ENCODE results near the gene ZNF416.

ZNF416 gene

DNA sequence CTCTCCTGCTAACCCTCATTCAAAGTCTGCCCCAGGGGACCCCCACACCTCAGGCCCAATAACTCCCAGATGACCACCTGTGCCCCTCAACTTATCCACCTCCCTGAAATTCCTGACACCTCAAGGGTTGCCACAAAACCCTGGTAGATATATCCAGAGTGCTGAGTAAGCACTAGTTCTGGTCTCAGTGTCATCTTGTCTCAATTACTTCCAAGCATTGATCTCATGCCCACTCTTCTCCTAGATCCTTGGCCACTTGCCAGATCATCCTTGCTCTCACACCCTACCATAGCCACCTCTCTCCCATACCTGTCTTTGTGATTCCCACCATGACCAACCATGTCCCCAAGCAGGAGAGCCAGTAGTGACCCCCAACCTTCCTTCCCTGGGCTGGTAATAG is 2.0 kb downstream of the ZNF416 start:
- TF ChIP-seq, protein P1, sequence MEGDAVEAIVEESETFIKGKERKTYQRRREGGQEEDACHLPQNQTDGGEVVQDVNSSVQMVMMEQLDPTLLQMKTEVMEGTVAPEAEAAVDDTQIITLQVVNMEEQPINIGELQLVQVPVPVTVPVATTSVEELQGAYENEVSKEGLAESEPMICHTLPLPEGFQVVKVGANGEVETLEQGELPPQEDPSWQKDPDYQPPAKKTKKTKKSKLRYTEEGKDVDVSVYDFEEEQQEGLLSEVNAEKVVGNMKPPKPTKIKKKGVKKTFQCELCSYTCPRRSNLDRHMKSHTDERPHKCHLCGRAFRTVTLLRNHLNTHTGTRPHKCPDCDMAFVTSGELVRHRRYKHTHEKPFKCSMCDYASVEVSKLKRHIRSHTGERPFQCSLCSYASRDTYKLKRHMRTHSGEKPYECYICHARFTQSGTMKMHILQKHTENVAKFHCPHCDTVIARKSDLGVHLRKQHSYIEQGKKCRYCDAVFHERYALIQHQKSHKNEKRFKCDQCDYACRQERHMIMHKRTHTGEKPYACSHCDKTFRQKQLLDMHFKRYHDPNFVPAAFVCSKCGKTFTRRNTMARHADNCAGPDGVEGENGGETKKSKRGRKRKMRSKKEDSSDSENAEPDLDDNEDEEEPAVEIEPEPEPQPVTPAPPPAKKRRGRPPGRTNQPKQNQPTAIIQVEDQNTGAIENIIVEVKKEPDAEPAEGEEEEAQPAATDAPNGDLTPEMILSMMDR (conservative IDR thresholded peaks at IDR 0.05; ENCODE audit: control insufficient read depth, insufficient read depth, low read depth, low read length), result no peak

GRCh38 chr19:57572415-57572947 is 6.2 kb downstream of the ZNF416 start:
- no peak overlapping the region for H3K4me3 ChIP-seq (ENCODE audit: control insufficient read depth, low read depth, low read length)
- no peak for DNase-seq (ENCODE audit: low read depth)
- TF ChIP-seq, protein P1 (conservative IDR thresholded peaks at IDR 0.05; ENCODE audit: control insufficient read depth, insufficient read depth, low read depth, low read length), result no peak

More for the DNA sequence above, 2.0 kb downstream of the ZNF416 start:
- H3K4me3 ChIP-seq (ENCODE audit: control insufficient read depth, low read depth, low read length), result no peak overlapping the region
- DNase-seq (ENCODE audit: low read depth), result no peak

- DNase-seq (ENCODE audit: low read depth), result no peak
- TF ChIP-seq, protein P1 (conservative IDR thresholded peaks at IDR 0.05; ENCODE audit: control insufficient read depth, insufficient read depth, low read depth, low read length), result no peak
- H3K4me3 ChIP-seq (ENCODE audit: control insufficient read depth, low read depth, low read length), result no peak overlapping the region
These were observed 8.0 kb downstream of the ZNF416 start for GRCh38 chr19:57570707-57571106.

GRCh38 chr19:57566396-57567265 is 12.1 kb downstream of the ZNF416 start:
- TF ChIP-seq, protein P1 (conservative IDR thresholded peaks at IDR 0.05; ENCODE audit: control insufficient read depth, insufficient read depth, low read depth, low read length), result no peak
- no peak overlapping the region for H3K4me3 ChIP-seq (ENCODE audit: control insufficient read depth, low read depth, low read length)
- peak; percentile 62 for DNase-seq (ENCODE audit: low read depth)

GRCh38 chr19:57563547-57563946 is 15.2 kb downstream of the ZNF416 start:
- TF ChIP-seq, protein P1 (conservative IDR thresholded peaks at IDR 0.05; ENCODE audit: control insufficient read depth, insufficient read depth, low read depth, low read length), result no peak
- no peak for DNase-seq (ENCODE audit: low read depth)
- H3K4me3 ChIP-seq (ENCODE audit: control insufficient read depth, low read depth, low read length), result no peak overlapping the region

GRCh38 chr19:57560049-57560491 is 18.6 kb downstream of the ZNF416 start:
- peak; percentile 81 for DNase-seq (ENCODE audit: low read depth)
- TF ChIP-seq, protein P1 (conservative IDR thresholded peaks at IDR 0.05; ENCODE audit: control insufficient read depth, insufficient read depth, low read depth, low read length), result no peak
- peak overlapping the region; percentile 87 for H3K4me3 ChIP-seq (ENCODE audit: control insufficient read depth, low read depth, low read length)

All from fibroblast of mammary gland (primary cell).